Muscle of arm (tissue), 12 donors: ENCODE measurements around the gene CXCL9. TPM values are rescaled to one million over a fixed set of nuclear protein-coding genes. Genes with fewer than 3 reads are reported as not detected.
"Not testable (repeated sequence)": the region's sequence is repeated elsewhere in the genome, so short reads cannot be mapped to it uniquely, and the experiment has no call there.

Source experiments
- DNase-seq: peaks from one replicate; pipeline ENCODE4 v3.0.0-alpha.2; 2013
- polyA plus RNA-seq, 12 donors: library from polyadenylated mRNA; unstranded; fragments of 120-200 nt; gene quantifications; one replicate each; pipeline ENCODE4 v1.2.1, GENCODE V29; 2013; ENCODE audit not compliant: insufficient read length in 12 of 12

CXCL9 gene
- polyA plus RNA-seq, 12 donors, result 0.11 to 1.2 (median 0.26) TPM; not detected in 3

- DNase-seq, result not testable (repeated sequence)
Observed at GRCh38 chr4:75958546-75958945, 48.8 kb downstream of the CXCL9 start.

GRCh38 chr4:75954811-75955210, 52.5 kb downstream of the CXCL9 start:
- not testable (repeated sequence) for DNase-seq

GRCh38 chr4:75953509-75953908, 53.8 kb downstream of the CXCL9 start:
- DNase-seq, result no peak

Other genes with a start within 250 kb of the CXCL9 start
- gene PPEF2, start 105.1 kb downstream of the CXCL9 start, polyA plus RNA-seq, result under 1 TPM in 5 of 12 donors, not detected in 7; 0.07 to 0.69 (median 0.26) TPM
- gene NAAA, start 66.5 kb downstream of the CXCL9 start, polyA plus RNA-seq, result 10 to 100 TPM in 11 of 12 donors, not detected in 1; 11.1 to 66.3 (median 15.6) TPM
- gene SDAD1, start 16.6 kb downstream of the CXCL9 start, polyA plus RNA-seq, result 10 to 100 TPM in 11 of 12 donors, not detected in 1; 25.8 to 49.3 (median 32.2) TPM
- 1 to 10 TPM in 2 of 12 donors, under 1 TPM in 7, not detected in 3; 0.26 to 1.9 (median 0.70) TPM for gene CXCL10, start 16.0 kb upstream of the CXCL9 start, polyA plus RNA-seq
- under 1 TPM in 5 of 12 donors, not detected in 7; 0.08 to 0.30 (median 0.21) TPM for gene CXCL11, start 28.6 kb upstream of the CXCL9 start, polyA plus RNA-seq
- 10 to 100 TPM in 11 of 12 donors, not detected in 1; 15.2 to 72.3 (median 29.6) TPM for gene ART3, start 67.2 kb upstream of the CXCL9 start, polyA plus RNA-seq
- 10 to 100 TPM in 11 of 12 donors, not detected in 1; 29.9 to 65.2 (median 44.9) TPM for gene NUP54, start 140.9 kb upstream of the CXCL9 start, polyA plus RNA-seq
- 100 to 1,000 TPM in 11 of 12 donors, not detected in 1; 129 to 215 (median 159) TPM for gene SCARB2, start 206.3 kb upstream of the CXCL9 start, polyA plus RNA-seq
- gene FAM47E, start 244.2 kb upstream of the CXCL9 start, polyA plus RNA-seq, result 1 to 10 TPM in 9 of 12 donors, under 1 TPM in 1, not detected in 2; 0.67 to 5.2 (median 1.6) TPM